Caco-2 (cell line): ENCODE results near the gene ISG20L2. TPM values are rescaled to one million over a fixed set of nuclear protein-coding genes. Genes with fewer than 3 reads are reported as not detected.

ENCODE experiments used
- BruUV-seq: library from RNA; stranded (reverse); fragments of 400-500 nt; replicated peaks from 2 replicates; lab custom pipeline; 2021; lab: Mats Ljungman, UMichigan
- CTCF ChIA-PET: fragments of 300-600 bp; sonication (Branson Sonifier 250); formaldehyde crosslinking; loops from one replicate; lab custom pipeline; 2022; ENCODE audit warnings: antibody characterized with exemption; lab: Charles Lee
- POLR2A ChIA-PET: fragments of 300-600 bp; sonication (Branson Sonifier 250); formaldehyde crosslinking; loops from one replicate; lab custom pipeline; 2022; ENCODE audit warnings: antibody characterized with exemption; lab: Charles Lee
- DNase-seq, 2 experiments: peaks; one replicate each; pipeline versions ENCODE4 v3.0.0 to v3.0.0-alpha.2; 2020 to 2022
- H3K27me3 ChIP-seq: replicated peaks from 2 replicates; pipeline ENCODE4 v1.6.0; 2011; ENCODE audit warnings: low read length; ENCODE audit not compliant: control insufficient read depth, insufficient read depth
- H3K36me3 ChIP-seq: 2 replicates; pipeline ENCODE4 v1.5.1; 2011; ENCODE audit warnings: low read length; ENCODE audit not compliant: control insufficient read depth, insufficient read depth
- H3K4me1 ChIP-seq: fragments of 250-450 bp; sonication (Bioruptor Pico); 2 replicates; pipeline ENCODE4 v1.5.1; 2020; ENCODE audit warnings: mild to moderate bottlenecking
- H3K4me3 ChIP-seq: 2 replicates; pipeline ENCODE4 v1.5.1; 2011; ENCODE audit warnings: low read depth, mild to moderate bottlenecking, control low read depth, low read length
- H3K9me3 ChIP-seq: fragments of 250-450 bp; sonication (Bioruptor Pico); 2 replicates; pipeline ENCODE4 v1.5.1; 2020; ENCODE audit warnings: mild to moderate bottlenecking, moderate library complexity
- H3K27ac Mint-ChIP-seq: one replicate; pipeline ENCODE4 v1.8.0; 2022; ENCODE audit warnings: mixed read lengths; ENCODE audit not compliant: unreplicated experiment
- H3K27me3 Mint-ChIP-seq: one replicate; pipeline ENCODE4 v1.8.0; 2022; ENCODE audit warnings: mixed read lengths; ENCODE audit not compliant: insufficient read depth, unreplicated experiment
- H3K36me3 Mint-ChIP-seq: one replicate; pipeline ENCODE4 v1.8.0; 2022; ENCODE audit warnings: mild to moderate bottlenecking, mixed read lengths; ENCODE audit not compliant: insufficient read depth, unreplicated experiment
- H3K4me1 Mint-ChIP-seq: one replicate; pipeline ENCODE4 v1.8.0; 2022; ENCODE audit warnings: low read depth, mixed read lengths; ENCODE audit not compliant: unreplicated experiment
- H3K4me3 Mint-ChIP-seq: one replicate; pipeline ENCODE4 v1.8.0; 2022; ENCODE audit warnings: mild to moderate bottlenecking, moderate library complexity, mixed read lengths; ENCODE audit not compliant: unreplicated experiment
- H3K9me3 Mint-ChIP-seq: one replicate; pipeline ENCODE4 v1.8.0; 2022; ENCODE audit warnings: mixed read lengths; ENCODE audit not compliant: unreplicated experiment
- intact Hi-C: fragments of 100-400 bp; cut with micrococcal nuclease; formaldehyde crosslinking; loops from one replicate; pipeline ENCODE4 v1.10.0; 2022; ENCODE audit not compliant: unreplicated experiment
- total RNA-seq: library from RNA; stranded (reverse); gene quantifications from 2 replicates; pipeline ENCODE4 v1.2.3, GENCODE V29; 2022
- TF ChIP-seq, protein P1 (sequence below), 2 experiments: fragments of 200-600 bp in 1 of 2; IDR thresholded peaks; 1 replicate in 1 of 2; 2 replicates in 1 of 2; pipeline versions ENCODE4 v1.5.1 to v1.8.0; 2011 to 2022; ENCODE audit warnings: antibody characterized with exemption in 1 of 2, control low read depth in 1 of 2, inconsistent platforms in 1 of 2, low read depth in 1 of 2, low read length in 1 of 2, mild to moderate bottlenecking in 1 of 2, moderate library complexity in 1 of 2; ENCODE audit not compliant: insufficient read depth in 1 of 2, severe bottlenecking in 1 of 2, unreplicated experiment in 1 of 2

ISG20L2 gene
- total RNA-seq, 1 experiment from 2014 or later = 42.3 TPM

DNA sequence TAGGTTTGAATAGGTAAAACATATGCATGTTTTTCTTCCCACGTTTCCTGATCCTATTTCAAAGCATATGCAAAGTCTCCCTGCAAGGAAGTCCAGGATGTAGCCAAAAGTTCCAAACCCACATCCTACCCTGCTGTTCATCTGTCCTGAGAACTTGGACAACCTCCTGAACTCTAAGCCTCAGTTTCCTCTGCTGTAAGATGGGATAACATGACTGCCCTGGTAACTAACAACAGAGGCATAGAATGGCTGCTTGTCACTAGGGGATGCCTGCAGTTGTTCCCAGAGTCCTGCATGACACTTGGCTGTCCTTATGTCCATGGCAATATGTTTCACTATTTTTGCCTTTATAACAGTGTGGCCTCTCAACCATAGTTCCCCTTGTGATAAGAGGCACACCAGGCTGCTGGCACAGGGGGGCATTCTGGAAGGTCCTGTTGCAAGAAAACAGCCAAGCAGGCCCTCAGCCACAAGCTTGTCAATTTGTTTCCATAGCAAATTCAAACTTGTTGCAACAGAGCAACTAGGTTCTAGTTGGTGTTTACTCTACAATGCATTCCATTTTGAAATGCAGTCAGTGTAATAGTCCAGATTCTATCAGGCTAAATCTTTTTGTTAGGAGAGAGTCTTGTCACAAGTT is 24.4 kb upstream of the ISG20L2 start:
- TF ChIP-seq, protein P1, sequence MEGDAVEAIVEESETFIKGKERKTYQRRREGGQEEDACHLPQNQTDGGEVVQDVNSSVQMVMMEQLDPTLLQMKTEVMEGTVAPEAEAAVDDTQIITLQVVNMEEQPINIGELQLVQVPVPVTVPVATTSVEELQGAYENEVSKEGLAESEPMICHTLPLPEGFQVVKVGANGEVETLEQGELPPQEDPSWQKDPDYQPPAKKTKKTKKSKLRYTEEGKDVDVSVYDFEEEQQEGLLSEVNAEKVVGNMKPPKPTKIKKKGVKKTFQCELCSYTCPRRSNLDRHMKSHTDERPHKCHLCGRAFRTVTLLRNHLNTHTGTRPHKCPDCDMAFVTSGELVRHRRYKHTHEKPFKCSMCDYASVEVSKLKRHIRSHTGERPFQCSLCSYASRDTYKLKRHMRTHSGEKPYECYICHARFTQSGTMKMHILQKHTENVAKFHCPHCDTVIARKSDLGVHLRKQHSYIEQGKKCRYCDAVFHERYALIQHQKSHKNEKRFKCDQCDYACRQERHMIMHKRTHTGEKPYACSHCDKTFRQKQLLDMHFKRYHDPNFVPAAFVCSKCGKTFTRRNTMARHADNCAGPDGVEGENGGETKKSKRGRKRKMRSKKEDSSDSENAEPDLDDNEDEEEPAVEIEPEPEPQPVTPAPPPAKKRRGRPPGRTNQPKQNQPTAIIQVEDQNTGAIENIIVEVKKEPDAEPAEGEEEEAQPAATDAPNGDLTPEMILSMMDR (IDR thresholded peaks at IDR 0.05; ENCODE audit: insufficient read depth in 1 of 2, low read depth in 1 of 2, low read length in 1 of 2, severe bottlenecking in 1 of 2, unreplicated experiment in 1 of 2) = no peak
- Histone ChIP-seq H3K9me3 (no peaks in the 10 kb centered on the region), H3K36me3 (peaks cover 3% of the 10 kb centered on the region), H3K4me3 (peak overlapping the region; percentile 55), H3K27me3 (no peaks in the 10 kb centered on the region), H3K4me1 (peaks cover 29% of the 10 kb centered on the region)
- BruUV-seq = TSS peak; percentile 55
- DNase-seq = no peak
- ChIA-PET POLR2A (interaction anchor here (1.6 to 3.3 kb wide), 4 partner anchors 12 to 63 kb away, joined by 4 to 74 read pairs (median 30); partner anchors contain the start of genes ISG20L2, METTL25B, MRPL24 and PRCC), CTCF (interaction anchor here (0.6 to 2.5 kb wide), 6 partner anchors 8 to 137 kb away, joined by 3 to 24 read pairs (median 8); partner anchors contain the start of genes ISG20L2, METTL25B and MRPL24)
- H3K36me3 Mint-ChIP-seq = peaks cover 18% of the 10 kb centered on the region
- intact Hi-C loops = no loop called here
- no peaks in the 10 kb centered on the region for H3K9me3 Mint-ChIP-seq
- peak overlapping the region; percentile 100 for H3K27ac Mint-ChIP-seq
- no peaks in the 10 kb centered on the region for H3K27me3 Mint-ChIP-seq
- peak overlapping the region; percentile 79 for H3K4me3 Mint-ChIP-seq
- H3K4me1 Mint-ChIP-seq = peaks cover 13% of the 10 kb centered on the region

DNA sequence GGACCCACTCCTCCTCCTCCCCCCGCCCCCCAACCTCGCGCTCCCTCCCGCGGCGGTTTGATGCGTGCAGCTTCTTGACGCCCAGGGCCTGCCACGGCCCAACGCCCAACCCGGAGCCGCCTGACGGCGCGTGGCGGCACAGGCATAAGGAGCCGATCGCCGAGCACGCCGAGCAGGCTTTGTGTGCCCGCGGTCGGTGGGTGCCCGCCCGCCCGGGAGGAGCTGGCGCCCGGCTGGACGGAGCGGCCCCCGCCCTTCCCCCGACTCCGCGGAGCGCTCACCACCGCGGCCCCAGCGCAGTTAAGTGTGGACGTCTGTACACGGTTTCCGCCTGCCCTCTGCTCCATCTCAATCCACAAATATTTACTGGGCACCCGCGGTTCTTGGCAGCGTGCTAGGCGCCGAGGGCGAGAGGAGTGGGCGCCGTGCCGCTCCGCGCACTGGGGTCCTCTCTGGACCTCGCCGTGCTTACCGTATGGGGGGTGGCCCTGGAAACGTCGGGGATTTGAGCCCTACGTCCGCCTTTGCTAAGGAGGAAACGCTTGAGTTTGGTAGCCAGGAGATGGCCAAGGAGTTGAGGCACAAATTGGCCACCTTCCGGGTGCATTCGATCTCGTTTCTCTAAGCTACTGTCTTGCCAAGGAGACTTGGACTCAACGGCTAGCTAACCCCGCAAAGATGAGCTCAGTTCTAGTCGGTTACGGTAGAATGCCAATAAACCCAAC is 23.4 kb upstream of the ISG20L2 start:
- Mint-ChIP-seq H3K27ac (peak overlapping the region; percentile 100), H3K27me3 (no peaks in the 10 kb centered on the region), H3K4me3 (peak overlapping the region; percentile 79), H3K36me3 (peaks cover 23% of the 10 kb centered on the region), H3K9me3 (no peaks in the 10 kb centered on the region), H3K4me1 (peaks cover 21% of the 10 kb centered on the region)
- Histone ChIP-seq H3K4me3 (peak overlapping the region; percentile 55), H3K36me3 (peaks cover 3% of the 10 kb centered on the region), H3K4me1 (peaks cover 34% of the 10 kb centered on the region), H3K27me3 (no peaks in the 10 kb centered on the region), H3K9me3 (no peaks in the 10 kb centered on the region)
- no TSS peak for BruUV-seq
- ChIA-PET POLR2A (interaction anchor here (0.6 to 3.3 kb wide), 10 partner anchors 11 to 439 kb away, joined by 3 to 74 read pairs (median 4); partner anchors contain the start of genes ISG20L2, METTL25B, MRPL24 and PRCC), CTCF (interaction anchor here (0.6 to 2.5 kb wide), 9 partner anchors 10 to 63 kb away, joined by 3 to 24 read pairs (median 4); partner anchors contain the start of genes ISG20L2, METTL25B, MRPL24 and PRCC)
- DNase-seq = peak; percentile 96 to 99
- intact Hi-C loops = loop anchor here (1.0 kb wide), 2 partner anchors 15 to 24 kb away; partner anchors contain the start of genes ISG20L2, METTL25B and PRCC
- TF ChIP-seq, protein P1 (IDR thresholded peaks at IDR 0.05; ENCODE audit: insufficient read depth in 1 of 2, low read depth in 1 of 2, low read length in 1 of 2, severe bottlenecking in 1 of 2, unreplicated experiment in 1 of 2) = peak in 1 of 2 experiments; percentile 23

DNA sequence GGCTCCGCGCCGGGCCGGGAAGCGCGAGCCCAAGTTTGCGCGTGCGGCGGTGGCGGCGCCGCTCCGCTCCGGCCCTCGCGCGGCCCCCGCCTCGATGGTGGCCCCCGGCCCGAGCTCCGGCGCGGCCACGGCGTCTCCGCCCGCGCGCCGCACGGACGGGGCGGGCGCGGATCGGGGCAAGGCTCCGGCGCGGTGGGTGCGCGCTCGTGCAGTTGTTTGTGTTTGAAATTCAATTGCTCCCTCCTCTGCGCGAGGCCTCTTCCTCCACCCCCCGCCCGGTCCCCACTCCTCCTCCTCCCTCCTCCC is 22.8 kb upstream of the ISG20L2 start, which contains the start of gene HDGF:
HDGF (minus strand) TSS at position 225 of the 306 bp plus-strand sequence. CDS start 246 bp downstream, outside the sequence.
- no TSS peak for BruUV-seq
- H3K9me3 ChIP-seq = no peaks in the 10 kb centered on the region
- CTCF ChIA-PET = interaction anchor here (0.6 to 2.5 kb wide), 8 partner anchors 10 to 62 kb away, joined by 3 to 24 read pairs (median 4); partner anchors contain the start of genes ISG20L2, METTL25B, MRPL24 and PRCC
- TF ChIP-seq, protein P1 (IDR thresholded peaks at IDR 0.05; ENCODE audit: insufficient read depth in 1 of 2, low read depth in 1 of 2, low read length in 1 of 2, severe bottlenecking in 1 of 2, unreplicated experiment in 1 of 2) = no peak
- peak within 1 kb of the TSS; percentile 55 for H3K4me3 ChIP-seq
- H3K4me1 ChIP-seq = peaks cover 34% of the 10 kb centered on the region
- no peaks in the 10 kb centered on the region for H3K9me3 Mint-ChIP-seq
- peak within 1 kb of the TSS; percentile 79 for H3K4me3 Mint-ChIP-seq
- peaks cover 28% of the 10 kb centered on the region for H3K36me3 Mint-ChIP-seq
- DNase-seq = no peak
- POLR2A ChIA-PET = interaction anchor here (0.6 to 3.3 kb wide), 11 partner anchors 11 to 439 kb away, joined by 3 to 74 read pairs (median 4); partner anchors contain the start of genes ISG20L2, METTL25B, MRPL24 and PRCC
- H3K27me3 Mint-ChIP-seq = no peaks in the 10 kb centered on the region
- H3K4me1 Mint-ChIP-seq = peaks cover 21% of the 10 kb centered on the region
- H3K36me3 ChIP-seq = peaks cover 3% of the 10 kb centered on the region
- H3K27ac Mint-ChIP-seq = peak within 1 kb of the TSS; percentile 100
- intact Hi-C loops = loop anchor here (1.0 kb wide), 2 partner anchors 16 to 23 kb away; partner anchors contain the start of genes ISG20L2, METTL25B and PRCC
- no peaks in the 10 kb centered on the region for H3K27me3 ChIP-seq
